Stimulated activated naive CD4-positive, alpha-beta T cell treated with Interleukin-2 at 50 U/mL for 16 hours (primary cell): ENCODE data around the gene SMIM21.
A peak's percentile ranks its signal among the peaks of the same experiment; 100 is the strongest.

Source experiments
- DNase-seq: peaks from one replicate; lab custom pipeline; 2025; lab: John Stamatoyannopoulos, UW

The SMIM21 gene

GRCh38 chr18:75427603-75428002, at the start of gene SMIM21:
TSS of gene SMIM21 (minus strand) at chr18:75427703. CDS start at chr18:75427563, 140 bp downstream.
- DNase-seq = no peak

DNA sequence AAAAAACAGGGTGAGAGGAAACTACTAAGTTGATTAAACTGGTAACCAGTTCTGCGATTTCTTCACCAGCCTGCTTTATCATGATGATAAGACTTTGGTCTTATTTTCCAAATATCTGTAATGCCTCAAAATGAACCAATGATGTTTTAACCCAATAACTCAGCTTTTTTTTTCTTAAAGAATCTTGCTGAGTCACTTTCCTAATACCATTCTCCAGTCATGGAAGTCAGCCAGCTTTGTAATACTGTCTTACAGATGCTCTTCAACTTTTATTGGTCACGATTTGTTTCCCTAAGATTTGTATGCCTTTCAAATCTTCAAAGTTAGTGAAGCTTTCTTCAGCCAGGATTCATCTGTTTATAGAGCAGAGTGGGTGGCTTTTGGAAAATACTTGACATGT, 47.7 kb upstream of the SMIM21 start:
- DNase-seq = no peak

GRCh38 chr18:75474332-75474731, 46.8 kb upstream of the SMIM21 start:
- DNase-seq = no peak

DNA sequence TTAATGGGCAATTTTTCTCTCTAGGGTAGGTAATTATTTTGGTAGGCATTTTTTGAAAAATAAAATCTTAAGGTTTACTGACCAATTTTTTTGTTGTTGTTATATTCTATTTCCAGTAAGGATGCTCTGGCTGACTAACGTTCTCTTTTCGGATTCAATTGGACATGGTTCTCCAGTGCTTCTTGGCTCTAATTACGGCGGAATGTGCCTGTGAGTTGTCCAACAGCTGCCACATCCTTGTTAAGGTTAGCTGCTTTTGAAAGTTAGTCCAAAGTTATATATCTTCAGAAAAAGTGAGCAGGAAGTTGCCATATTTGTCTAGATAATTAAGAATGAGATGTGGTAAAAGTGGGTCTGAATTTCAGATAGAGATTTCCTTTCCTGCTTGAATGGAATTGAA, 45.8 kb upstream of the SMIM21 start:
- no peak for DNase-seq

DNA sequence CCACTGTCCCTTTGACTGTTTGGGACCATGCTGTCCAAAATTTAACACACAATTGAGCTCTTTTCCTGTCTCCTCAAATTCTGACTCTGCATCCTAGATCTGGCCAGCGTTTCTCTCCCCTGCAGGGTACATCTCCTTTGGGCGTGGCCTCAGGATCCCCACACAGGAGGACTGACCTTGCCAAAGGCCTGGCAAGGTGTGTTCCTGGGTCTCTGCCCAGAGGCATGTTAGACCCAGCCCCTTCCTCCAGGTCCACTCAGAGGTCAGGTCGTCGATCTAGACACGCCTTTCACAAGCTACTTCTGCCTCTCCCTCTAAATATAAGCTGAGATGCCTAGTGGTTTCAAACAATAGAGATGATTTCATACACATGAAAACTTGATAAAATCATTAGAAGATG, 45.4 kb upstream of the SMIM21 start:
- DNase-seq = no peak

- DNase-seq = no peak
Observed at GRCh38 chr18:75472396-75472795, 44.9 kb upstream of the SMIM21 start.

- DNase-seq = no peak
Observed at GRCh38 chr18:75471850-75472249, 44.3 kb upstream of the SMIM21 start.

GRCh38 chr18:75467851-75468250, 40.3 kb upstream of the SMIM21 start:
- DNase-seq = no peak

DNA sequence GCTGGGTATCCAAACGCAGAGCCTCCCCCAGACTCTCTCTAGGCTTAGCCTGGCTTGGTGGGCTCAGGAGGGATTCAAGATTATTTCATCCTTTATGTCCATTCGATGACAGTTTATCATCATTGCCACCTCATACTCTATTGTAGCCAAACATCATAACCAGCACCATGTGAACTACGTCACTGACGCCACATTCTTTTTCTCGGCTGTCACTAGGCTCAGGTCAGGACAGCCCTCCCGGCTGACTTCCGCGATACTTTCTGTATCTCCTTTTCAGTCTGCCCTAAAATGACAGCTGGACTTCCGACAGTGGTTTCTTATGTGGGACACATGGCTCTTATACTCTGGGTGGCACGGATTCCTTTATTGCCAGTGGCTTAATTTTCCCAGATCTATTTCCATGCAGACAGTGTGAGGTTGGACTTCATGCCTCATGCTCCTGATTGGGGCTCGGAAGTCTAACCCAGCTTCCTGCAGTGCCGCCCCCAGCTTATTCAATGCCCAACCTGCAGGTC, 39.8 kb upstream of the SMIM21 start:
- DNase-seq = no peak

DNA sequence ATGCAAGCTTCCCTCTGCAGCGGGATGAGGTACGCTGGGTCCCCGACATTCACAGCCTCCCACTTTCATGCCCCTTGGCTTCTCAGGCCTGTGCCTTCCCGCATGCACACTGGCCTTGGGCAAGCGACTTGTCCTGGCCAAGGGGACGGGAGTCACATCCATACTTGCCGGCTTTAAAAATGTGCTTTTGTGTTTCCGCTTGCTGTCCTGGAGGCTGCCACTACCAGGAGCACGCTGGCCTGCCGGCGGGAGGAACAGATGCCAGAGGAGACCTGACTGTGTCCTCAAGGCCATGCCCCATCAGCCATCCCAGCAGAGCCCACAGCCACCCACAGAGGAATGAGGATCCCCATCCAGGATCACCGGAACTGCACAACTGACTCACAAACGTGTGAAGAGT, 36.9 kb upstream of the SMIM21 start:
- DNase-seq = no peak

- no peak for DNase-seq
Observed at GRCh38 chr18:75462178-75462832, 34.8 kb upstream of the SMIM21 start.

- DNase-seq = peak; percentile 23
Observed at GRCh38 chr18:75456199-75456631, 28.7 kb upstream of the SMIM21 start.

DNA sequence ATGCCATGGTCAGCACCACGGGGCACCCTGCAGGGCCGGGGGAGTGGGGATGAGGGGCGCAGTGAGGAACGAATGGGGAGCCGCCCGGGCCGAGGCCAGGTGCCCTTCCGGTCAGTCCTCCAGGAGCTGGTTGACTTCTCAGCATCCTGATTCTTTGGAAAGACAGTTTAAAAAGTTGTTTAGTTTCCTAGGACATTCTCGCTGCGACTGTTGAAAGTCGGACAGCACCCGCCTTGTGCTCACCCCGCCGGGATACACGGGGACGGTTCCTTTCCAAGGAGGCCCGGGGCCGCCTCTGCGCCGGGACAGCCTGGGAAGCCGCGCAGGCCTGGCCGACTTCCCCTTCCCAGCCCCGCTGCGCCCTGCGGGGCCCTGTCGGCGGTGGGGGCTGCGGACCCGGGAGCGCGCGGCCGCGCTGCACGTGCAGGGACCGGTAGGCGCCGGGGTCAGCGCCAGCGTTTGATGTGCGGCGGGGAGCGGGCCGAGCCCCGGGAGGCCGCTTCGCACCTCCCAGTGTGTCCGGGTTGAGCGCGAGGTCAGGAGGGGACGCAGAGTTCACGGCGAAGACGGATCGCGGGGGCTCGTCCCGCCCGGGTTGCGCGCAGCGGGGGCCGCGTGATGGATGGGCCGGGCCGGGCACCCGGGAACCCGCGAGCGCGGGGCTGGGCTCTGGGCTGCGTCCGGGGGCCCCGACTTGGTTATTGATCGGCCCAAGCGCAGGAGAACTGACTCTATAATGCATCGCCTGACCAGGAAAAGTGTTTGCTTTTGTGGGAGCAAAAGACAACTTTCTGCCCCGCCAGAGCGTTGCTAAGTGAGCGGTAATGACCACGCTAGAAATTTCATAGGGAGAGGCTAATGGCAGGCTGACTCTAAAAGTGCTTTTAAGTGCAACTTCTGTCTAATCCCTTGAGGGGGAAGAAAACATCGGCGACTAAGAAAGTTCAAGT, 28.0 kb upstream of the SMIM21 start:
- DNase-seq = no peak

- no peak for DNase-seq
Observed at GRCh38 chr18:75454022-75454795, 26.7 kb upstream of the SMIM21 start.

DNA sequence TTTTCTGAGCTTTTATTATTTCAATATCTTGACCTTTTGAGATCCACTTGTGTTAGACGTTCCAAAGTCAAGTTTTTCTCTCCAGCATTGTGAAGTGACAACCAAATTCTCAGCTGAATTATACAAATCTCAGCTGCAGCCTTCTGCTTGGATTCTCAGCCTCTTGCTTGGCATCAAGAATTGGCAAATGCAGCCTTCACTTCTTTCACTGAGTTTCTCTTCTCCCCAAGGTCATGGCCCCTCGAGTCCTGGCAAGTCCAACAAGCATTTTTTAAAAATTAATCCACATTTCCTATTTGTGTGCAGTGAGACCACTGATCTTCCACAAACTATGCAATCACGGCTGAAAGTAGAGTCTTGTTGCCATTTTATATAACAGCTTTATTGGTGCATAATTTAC, 23.4 kb upstream of the SMIM21 start:
- DNase-seq = no peak

DNA sequence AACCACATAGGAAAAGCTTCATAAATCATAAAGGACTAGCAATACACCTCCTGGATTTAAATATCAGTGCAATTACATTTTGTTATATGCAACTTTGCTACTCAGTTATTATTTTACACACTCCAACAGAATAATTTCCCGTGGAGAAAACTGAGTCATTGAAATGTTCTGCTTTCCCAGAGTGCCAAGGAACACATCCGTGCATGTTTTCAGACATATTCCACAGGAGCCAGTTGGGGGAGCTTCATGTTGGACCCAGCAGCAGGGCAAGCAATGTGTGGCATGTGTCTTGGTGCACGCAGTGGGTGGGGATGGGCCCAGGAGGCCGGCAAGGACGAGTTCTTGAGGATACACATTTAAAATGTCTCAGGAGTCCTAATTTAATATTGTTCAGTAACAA, 14.4 kb upstream of the SMIM21 start:
- no peak for DNase-seq

DNA sequence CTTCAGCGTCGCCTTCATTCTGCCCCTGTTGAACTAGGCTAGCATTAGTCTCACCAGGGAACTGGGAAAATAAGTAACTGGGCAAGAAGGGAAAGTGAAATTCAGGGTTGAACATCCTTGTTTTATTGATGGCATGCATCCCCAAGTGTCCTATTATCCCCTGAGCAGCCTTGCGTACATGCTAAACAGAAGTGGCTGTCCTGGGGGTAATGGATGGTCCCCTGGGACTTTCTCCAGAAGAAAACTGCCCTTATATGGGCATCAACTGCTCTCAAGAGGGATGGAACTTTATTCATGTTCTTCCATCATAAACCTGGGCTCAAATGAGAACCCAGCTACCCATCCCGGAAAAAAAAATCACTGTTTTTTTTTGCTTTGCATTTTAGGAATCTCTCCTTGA, 11.8 kb upstream of the SMIM21 start:
- DNase-seq = no peak

DNA sequence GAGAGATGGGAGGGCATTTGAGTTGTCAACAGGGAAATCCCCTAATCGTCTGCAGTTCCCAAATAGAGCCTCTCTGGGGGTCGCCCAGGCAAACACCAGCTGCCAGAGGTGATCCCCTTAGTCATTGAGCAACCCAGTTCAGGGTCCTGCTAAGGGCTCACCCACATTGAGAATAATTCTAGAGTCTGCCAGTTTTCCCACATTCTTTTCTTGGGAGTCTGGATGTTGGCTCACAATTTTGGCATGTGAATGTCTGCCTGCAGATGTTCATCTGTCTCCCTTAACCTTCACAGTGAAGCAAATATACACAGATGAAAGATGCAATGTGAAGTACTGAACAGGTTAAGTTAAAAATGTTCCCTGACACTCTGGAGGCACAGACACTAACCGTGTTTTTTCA, 11.4 kb upstream of the SMIM21 start:
- no peak for DNase-seq

DNA sequence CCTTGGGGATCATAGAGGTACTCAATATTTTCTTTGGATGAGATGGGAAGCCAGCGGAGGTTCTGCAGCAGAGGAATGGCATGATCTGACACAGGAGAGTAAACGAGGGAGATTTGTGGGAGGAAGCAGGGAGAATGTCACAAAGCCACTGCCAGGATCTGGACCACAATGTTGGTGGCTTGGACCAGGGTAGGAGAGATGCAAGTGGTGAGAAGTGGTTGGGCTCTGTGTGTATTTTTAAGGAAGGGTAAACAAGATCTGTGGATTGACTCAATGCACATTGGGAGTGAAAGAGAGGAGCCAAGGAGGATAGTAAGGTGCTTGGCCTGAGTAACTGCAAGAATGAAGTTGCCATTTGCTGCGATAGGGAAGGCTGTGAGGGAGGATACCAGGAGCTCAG, 10.5 kb upstream of the SMIM21 start:
- no peak for DNase-seq

DNA sequence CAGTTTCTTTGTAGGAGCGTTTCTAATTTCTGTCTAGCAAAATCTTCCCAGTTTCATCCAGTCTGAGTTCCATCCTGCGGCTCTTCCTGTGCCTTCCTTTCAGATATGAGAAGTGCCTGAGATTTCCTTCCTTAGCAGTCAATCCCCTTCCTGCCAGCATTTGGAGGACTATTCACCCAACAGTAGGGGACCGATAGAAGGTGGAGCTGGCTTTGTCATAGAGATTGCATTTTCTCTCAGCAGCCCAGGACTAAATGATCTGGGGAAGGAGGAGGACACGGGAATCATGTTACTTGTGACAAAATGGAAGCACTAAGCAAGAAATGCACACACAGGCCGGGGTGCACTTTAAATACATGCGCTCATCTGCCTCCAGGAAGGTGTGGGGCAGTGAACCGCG, 5.6 kb upstream of the SMIM21 start:
- DNase-seq = no peak

GRCh38 chr18:75429975-75430374, 2.5 kb upstream of the SMIM21 start:
- no peak for DNase-seq

DNA sequence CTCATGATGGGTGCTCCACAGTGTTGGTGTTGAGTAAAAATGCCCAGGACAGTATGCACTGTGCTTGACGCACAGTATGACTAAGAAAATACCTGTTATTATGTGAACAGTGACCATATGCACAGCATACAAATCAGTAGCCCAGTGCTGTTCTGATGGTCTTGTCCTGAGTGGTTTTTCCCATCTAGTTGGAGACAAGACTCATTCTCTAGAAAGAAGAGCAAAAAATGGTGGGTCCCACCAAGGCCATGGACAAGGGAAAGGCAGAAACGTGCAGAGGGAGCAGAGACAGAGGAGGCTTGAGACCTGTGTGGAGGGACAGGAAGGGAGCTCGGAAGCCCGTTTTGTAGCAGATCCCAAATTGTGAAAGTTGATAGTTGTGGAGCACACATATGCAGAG, 987 bp upstream of the SMIM21 start:
- no peak for DNase-seq
